ENCODE results near the gene ZFPM1. TPM values are rescaled to one million over a fixed set of nuclear protein-coding genes. Genes with fewer than 3 reads are reported as not detected.

Gene ZFPM1
- total and polyA plus RNA-seq, 7 donors = 0.43 to 2.9 (median 2.3) TPM

DNA sequence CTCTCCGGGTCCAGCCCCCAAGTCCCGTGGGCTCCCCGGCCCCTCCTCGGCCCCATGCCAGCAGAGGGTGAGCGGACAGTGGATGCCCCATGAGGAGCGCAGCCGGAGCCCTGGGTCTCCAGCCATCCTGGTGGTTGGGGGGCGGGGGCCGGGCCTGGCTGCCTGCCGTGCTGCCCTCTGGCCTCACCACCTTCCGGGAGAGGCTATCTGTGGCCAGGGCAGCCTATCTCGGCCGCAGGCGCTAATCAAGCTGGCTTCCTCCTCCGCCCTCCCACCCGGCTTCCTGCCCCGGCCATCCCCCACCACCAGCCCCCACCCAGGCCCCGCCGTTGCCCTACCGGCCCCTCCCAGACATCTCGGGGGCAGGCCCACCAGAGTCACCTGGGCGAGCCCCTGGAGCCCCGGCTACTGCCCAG lies 46.8 kb downstream of the ZFPM1 start:
- no peaks in the 10 kb centered on the region for H3K27me3 ChIP-seq (ENCODE audit: insufficient read depth in 3 of 3, low read length in 2 of 3)
- TF ChIP-seq, protein P1, sequence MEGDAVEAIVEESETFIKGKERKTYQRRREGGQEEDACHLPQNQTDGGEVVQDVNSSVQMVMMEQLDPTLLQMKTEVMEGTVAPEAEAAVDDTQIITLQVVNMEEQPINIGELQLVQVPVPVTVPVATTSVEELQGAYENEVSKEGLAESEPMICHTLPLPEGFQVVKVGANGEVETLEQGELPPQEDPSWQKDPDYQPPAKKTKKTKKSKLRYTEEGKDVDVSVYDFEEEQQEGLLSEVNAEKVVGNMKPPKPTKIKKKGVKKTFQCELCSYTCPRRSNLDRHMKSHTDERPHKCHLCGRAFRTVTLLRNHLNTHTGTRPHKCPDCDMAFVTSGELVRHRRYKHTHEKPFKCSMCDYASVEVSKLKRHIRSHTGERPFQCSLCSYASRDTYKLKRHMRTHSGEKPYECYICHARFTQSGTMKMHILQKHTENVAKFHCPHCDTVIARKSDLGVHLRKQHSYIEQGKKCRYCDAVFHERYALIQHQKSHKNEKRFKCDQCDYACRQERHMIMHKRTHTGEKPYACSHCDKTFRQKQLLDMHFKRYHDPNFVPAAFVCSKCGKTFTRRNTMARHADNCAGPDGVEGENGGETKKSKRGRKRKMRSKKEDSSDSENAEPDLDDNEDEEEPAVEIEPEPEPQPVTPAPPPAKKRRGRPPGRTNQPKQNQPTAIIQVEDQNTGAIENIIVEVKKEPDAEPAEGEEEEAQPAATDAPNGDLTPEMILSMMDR (IDR thresholded peaks at IDR 0.05) = no peak
- no peaks in the 10 kb centered on the region for H3K9me3 ChIP-seq
- H3K36me3 ChIP-seq (ENCODE audit: insufficient read depth in 1 of 2, low read depth in 1 of 2) = no peaks in the 10 kb centered on the region
- 45 to 57% (median 53%) methylated on average over 14 to 23 of the region's 23 CpGs for WGBS, 3 donors
- H3K4me1 ChIP-seq = no peaks in the 10 kb centered on the region
- DNase-seq = no peak
- intact Hi-C loops (cut with DNase I) = no loop called here
- peak in 1 of 4 donors; percentile 19 for ATAC-seq
- no peak overlapping the region for H3K4me3 ChIP-seq
- H3K27ac ChIP-seq = no peak overlapping the region

DNA sequence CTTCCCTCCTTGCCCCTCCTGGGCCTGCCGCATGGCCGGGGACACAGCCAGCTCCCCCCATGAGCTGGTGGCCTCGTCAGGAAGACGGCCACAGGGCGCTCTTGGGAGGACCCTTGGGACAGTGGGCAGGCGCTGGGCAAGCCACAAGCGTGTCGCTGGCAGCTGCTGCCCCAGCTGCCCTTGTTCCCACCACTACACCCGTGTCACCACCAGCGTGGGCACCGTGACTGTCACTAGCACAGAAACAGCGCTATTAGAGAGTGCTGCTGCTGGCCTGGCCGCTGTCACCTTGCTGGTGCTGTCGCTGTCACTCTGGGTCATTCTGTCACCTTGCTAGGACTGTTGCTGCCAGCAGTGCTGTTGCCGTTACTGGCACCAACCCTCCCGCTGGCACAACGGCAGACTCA lies 47.2 kb downstream of the ZFPM1 start:
- H3K27me3 ChIP-seq (ENCODE audit: insufficient read depth in 3 of 3, low read length in 2 of 3) = no peaks in the 10 kb centered on the region
- H3K9me3 ChIP-seq = no peaks in the 10 kb centered on the region
- peak in 1 of 4 donors; percentile 7 for ATAC-seq
- WGBS, 3 donors = 46 to 66% (median 48%) methylated on average over 15 to 17 of the region's 17 CpGs
- intact Hi-C loops (cut with DNase I) = no loop called here
- TF ChIP-seq, protein P1 (IDR thresholded peaks at IDR 0.05) = no peak
- no peaks in the 10 kb centered on the region for H3K4me1 ChIP-seq
- H3K27ac ChIP-seq = no peak overlapping the region
- no peak for DNase-seq
- no peaks in the 10 kb centered on the region for H3K36me3 ChIP-seq (ENCODE audit: insufficient read depth in 1 of 2, low read depth in 1 of 2)
- H3K4me3 ChIP-seq = no peak overlapping the region

DNA sequence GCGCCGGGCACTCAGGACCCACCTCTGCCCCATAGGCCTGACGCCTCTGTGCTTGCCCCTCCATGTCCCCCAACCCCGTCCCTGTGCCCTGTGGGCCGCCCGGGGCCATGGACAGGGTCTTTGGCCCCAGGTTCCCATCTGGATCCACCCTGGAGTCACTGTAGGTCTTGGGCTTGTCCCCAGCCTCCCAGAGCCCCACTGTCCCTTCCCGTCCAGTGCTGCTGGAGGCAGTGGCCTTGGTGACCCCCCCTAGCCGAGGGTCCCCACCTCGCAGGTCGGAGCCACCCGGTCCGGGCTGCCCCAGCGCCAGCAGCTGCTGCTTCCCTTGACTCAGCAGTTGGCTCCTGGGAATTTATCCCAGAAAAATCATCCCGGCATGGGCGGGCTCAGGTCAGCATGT lies 49.3 kb downstream of the ZFPM1 start:
- Histone ChIP-seq H3K36me3 (ENCODE audit: insufficient read depth in 1 of 2, low read depth in 1 of 2) (no peaks in the 10 kb centered on the region), H3K4me3 (no peak overlapping the region), H3K27me3 (ENCODE audit: insufficient read depth in 3 of 3, low read length in 2 of 3) (no peaks in the 10 kb centered on the region), H3K27ac (no peak overlapping the region), H3K9me3 (no peaks in the 10 kb centered on the region), H3K4me1 (no peaks in the 10 kb centered on the region)
- TF ChIP-seq, protein P1 (IDR thresholded peaks at IDR 0.05) = no peak
- DNase-seq (no peak), ATAC-seq (no peak)
- 71 to 78% (median 75%) methylated on average over 15 of the region's 15 CpGs for WGBS, 3 donors
- intact Hi-C loops (cut with DNase I) = no loop called here

DNA sequence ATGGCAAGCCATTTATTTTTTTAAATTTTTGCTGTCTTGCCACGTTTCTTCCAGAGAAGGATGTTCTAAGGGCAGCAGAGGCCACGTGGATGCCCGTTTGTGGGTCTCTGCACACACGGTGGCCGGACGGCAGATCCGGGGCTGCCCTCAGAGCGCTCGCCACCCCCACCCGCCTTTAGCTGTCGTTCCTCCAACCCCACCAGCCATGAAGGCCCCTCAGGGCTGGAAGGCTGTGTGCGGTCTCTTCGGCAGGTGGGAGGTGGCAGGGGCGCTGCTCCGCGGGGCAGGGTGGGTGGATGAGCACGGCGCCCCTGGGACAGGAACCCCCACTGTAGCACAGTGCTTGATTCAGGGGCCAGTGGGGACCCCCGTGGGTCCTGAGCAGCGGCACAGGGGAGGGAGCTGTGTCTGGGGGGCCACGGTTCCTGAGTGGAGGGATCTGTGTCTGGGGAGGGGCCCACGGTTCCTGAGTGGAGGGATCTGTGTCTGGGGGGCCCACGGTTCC lies 49.7 kb downstream of the ZFPM1 start:
- no peak for ATAC-seq
- H3K9me3 ChIP-seq = no peaks in the 10 kb centered on the region
- intact Hi-C loops (cut with DNase I) = no loop called here
- H3K27me3 ChIP-seq (ENCODE audit: insufficient read depth in 3 of 3, low read length in 2 of 3) = no peaks in the 10 kb centered on the region
- H3K36me3 ChIP-seq (ENCODE audit: insufficient read depth in 1 of 2, low read depth in 1 of 2) = no peaks in the 10 kb centered on the region
- no peak overlapping the region for H3K27ac ChIP-seq
- 80 to 85% (median 82%) methylated on average over 23 of the region's 23 CpGs for WGBS, 3 donors
- TF ChIP-seq, protein P1 (IDR thresholded peaks at IDR 0.05) = no peak
- no peak for DNase-seq
- no peak overlapping the region for H3K4me3 ChIP-seq
- H3K4me1 ChIP-seq = no peaks in the 10 kb centered on the region

DNA sequence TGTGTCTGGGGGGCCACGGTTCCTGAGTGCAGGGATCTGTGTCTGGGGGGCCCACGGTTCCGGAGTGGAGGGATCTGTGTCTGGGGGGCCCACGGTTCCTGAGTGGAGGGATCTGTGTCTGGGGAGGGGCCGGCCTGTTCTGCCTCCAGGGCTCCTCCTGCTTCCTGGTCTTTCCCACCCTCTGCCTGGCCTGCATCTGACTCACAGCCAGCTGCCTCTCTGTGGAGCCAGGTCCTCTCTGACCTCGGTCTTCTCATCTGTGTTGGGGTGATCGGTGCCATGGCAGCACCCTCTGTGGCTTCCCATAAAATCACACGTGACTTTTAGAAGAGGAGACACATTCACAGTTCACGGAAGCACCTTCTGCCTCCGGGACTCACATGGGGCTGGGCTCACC lies 50.3 kb downstream of the ZFPM1 start:
- no peaks in the 10 kb centered on the region for H3K27me3 ChIP-seq (ENCODE audit: insufficient read depth in 3 of 3, low read length in 2 of 3)
- ATAC-seq (no peak), DNase-seq (no peak)
- intact Hi-C loops (cut with DNase I) = no loop called here
- H3K4me1 ChIP-seq = no peaks in the 10 kb centered on the region
- H3K9me3 ChIP-seq = no peaks in the 10 kb centered on the region
- no peaks in the 10 kb centered on the region for H3K36me3 ChIP-seq (ENCODE audit: insufficient read depth in 1 of 2, low read depth in 1 of 2)
- no peak overlapping the region for H3K4me3 ChIP-seq
- WGBS, 3 donors = 83 to 88% (median 88%) methylated on average over 10 of the region's 10 CpGs
- no peak overlapping the region for H3K27ac ChIP-seq
- TF ChIP-seq, protein P1 (IDR thresholded peaks at IDR 0.05) = no peak
